PFSK-1 (cell line): ENCODE measurements around the gene POGZ.

Experiments used
- FOXP2 ChIP-seq: optimal IDR thresholded peaks from 2 replicates; pipeline ENCODE3; 2011; ENCODE audit warnings: borderline replicate concordance, control low read depth, inconsistent platforms; ENCODE audit not compliant: insufficient read depth; ENCODE audit errors: extremely low read length, extremely low read depth
- POLR2AphosphoS5 ChIP-seq: IDR thresholded peaks from 2 replicates; pipeline ENCODE4 v1.6.1; 2012; ENCODE audit warnings: low read depth, mild to moderate bottlenecking, control low read depth, low read length, moderate library complexity
- SIN3A ChIP-seq: IDR thresholded peaks from 2 replicates; pipeline ENCODE4 v1.6.1; 2012; ENCODE audit warnings: mild to moderate bottlenecking, low read length, moderate library complexity, borderline replicate concordance; ENCODE audit not compliant: insufficient read depth
- TAF1 ChIP-seq: IDR thresholded peaks from 2 replicates; pipeline ENCODE4 v1.6.1; 2012; ENCODE audit warnings: low read length, control low read depth, borderline replicate concordance; ENCODE audit not compliant: insufficient read depth
- TF ChIP-seq, protein P1 (sequence below), 2 experiments: IDR thresholded peaks; 2 replicates each; pipeline versions ENCODE4 v1.6.1 to v1.8.0; 2011 to 2012; ENCODE audit warnings: low read depth in 2 of 2, low read length in 2 of 2, control low read depth in 1 of 2, inconsistent platforms in 1 of 2, mild to moderate bottlenecking in 1 of 2, moderate library complexity in 1 of 2; ENCODE audit not compliant: insufficient read depth in 1 of 2

POGZ gene

GRCh38 chr1:151478923-151479322 is 19.6 kb upstream of the POGZ start:
- no peak for TF ChIP-seq TAF1
- TF ChIP-seq POLR2AphosphoS5, result no peak
- TF ChIP-seq SIN3A, result no peak
- no peak for TF ChIP-seq FOXP2
- TF ChIP-seq, protein P1, sequence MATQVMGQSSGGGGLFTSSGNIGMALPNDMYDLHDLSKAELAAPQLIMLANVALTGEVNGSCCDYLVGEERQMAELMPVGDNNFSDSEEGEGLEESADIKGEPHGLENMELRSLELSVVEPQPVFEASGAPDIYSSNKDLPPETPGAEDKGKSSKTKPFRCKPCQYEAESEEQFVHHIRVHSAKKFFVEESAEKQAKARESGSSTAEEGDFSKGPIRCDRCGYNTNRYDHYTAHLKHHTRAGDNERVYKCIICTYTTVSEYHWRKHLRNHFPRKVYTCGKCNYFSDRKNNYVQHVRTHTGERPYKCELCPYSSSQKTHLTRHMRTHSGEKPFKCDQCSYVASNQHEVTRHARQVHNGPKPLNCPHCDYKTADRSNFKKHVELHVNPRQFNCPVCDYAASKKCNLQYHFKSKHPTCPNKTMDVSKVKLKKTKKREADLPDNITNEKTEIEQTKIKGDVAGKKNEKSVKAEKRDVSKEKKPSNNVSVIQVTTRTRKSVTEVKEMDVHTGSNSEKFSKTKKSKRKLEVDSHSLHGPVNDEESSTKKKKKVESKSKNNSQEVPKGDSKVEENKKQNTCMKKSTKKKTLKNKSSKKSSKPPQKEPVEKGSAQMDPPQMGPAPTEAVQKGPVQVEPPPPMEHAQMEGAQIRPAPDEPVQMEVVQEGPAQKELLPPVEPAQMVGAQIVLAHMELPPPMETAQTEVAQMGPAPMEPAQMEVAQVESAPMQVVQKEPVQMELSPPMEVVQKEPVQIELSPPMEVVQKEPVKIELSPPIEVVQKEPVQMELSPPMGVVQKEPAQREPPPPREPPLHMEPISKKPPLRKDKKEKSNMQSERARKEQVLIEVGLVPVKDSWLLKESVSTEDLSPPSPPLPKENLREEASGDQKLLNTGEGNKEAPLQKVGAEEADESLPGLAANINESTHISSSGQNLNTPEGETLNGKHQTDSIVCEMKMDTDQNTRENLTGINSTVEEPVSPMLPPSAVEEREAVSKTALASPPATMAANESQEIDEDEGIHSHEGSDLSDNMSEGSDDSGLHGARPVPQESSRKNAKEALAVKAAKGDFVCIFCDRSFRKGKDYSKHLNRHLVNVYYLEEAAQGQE (IDR thresholded peaks at IDR 0.05; ENCODE audit: insufficient read depth in 1 of 2, low read depth in 2 of 2, low read length in 2 of 2), result no peak

GRCh38 chr1:151478140-151478812 is 19.0 kb upstream of the POGZ start:
- TF ChIP-seq POLR2AphosphoS5 (no peak), TAF1 (no peak), FOXP2 (no peak), SIN3A (no peak)
- TF ChIP-seq, protein P1 (IDR thresholded peaks at IDR 0.05; ENCODE audit: insufficient read depth in 1 of 2, low read depth in 2 of 2, low read length in 2 of 2), result no peak

GRCh38 chr1:151477066-151477465 is 17.8 kb upstream of the POGZ start:
- no peak for TF ChIP-seq FOXP2
- no peak for TF ChIP-seq POLR2AphosphoS5
- TF ChIP-seq, protein P1 (IDR thresholded peaks at IDR 0.05; ENCODE audit: insufficient read depth in 1 of 2, low read depth in 2 of 2, low read length in 2 of 2), result no peak
- no peak for TF ChIP-seq SIN3A
- no peak for TF ChIP-seq TAF1

DNA sequence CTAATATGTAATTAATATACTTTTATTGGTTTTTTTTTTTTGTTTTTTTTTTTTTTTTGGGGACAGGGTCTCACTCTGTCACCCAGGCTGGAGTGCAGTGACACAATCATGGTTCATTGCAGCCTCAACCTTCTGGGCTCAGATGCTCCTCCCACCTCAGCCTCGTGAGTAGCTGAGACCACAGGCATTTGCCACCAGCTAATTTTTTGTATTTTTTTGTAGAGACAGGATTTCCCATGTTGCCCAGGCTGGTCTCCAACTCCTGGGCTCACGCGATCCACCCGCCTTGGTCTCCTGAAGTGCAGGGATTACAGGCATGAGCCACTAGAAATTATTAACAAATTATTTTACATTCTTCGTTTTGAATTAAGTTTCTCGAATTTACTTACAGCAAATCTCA is 16.8 kb upstream of the POGZ start:
- TF ChIP-seq POLR2AphosphoS5, result no peak
- TF ChIP-seq, protein P1 (IDR thresholded peaks at IDR 0.05; ENCODE audit: insufficient read depth in 1 of 2, low read depth in 2 of 2, low read length in 2 of 2), result no peak
- no peak for TF ChIP-seq SIN3A
- TF ChIP-seq FOXP2, result no peak
- no peak for TF ChIP-seq TAF1

DNA sequence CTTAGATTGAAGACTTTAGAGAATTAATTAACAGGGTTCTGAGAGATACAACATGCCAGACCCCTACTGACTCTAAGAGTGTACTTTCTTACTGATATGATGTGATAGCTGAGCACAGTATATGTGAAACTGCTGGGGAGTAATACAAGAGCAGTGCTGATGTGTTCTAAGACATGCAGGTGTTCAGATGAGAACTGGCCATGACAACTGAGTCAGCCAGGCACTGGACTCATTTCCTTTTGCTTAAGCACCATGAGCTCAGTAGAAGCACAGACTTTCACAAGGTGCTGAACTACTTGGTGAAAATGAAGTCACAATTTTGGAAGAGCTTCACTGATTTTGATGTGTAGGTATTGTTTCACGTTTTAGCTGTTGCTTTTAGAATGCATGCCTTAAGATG is 15.9 kb upstream of the POGZ start:
- no peak for TF ChIP-seq SIN3A
- no peak for TF ChIP-seq FOXP2
- no peak for TF ChIP-seq TAF1
- TF ChIP-seq POLR2AphosphoS5, result no peak
